Liver (tissue), 9 donors: ENCODE results near the gene MARK2. TPM values are rescaled to one million over a fixed set of nuclear protein-coding genes. Genes with fewer than 3 reads are reported as not detected.

Source experiments
- DNase-seq: peaks from one replicate; pipeline ENCODE4 v3.0.0-alpha.2; 2017; ENCODE audit warnings: low spot score
- H3K27ac ChIP-seq, 2 donors: one replicate each; pipeline ENCODE4 v1.7.0; 2013; ENCODE audit warnings: inconsistent platforms in 2 of 2, low read length in 2 of 2, control low read depth in 1 of 2, low read depth in 1 of 2, mild to moderate bottlenecking in 1 of 2
- H3K27me3 ChIP-seq, 4 donors: one replicate each; pipeline versions ENCODE4 v1.6.1 to v1.7.0; 2013; ENCODE audit warnings: low read length in 3 of 4, inconsistent platforms in 1 of 4, mild to moderate bottlenecking in 1 of 4, moderate library complexity in 1 of 4; ENCODE audit not compliant: control insufficient read depth in 4 of 4, insufficient read depth in 4 of 4
- H3K36me3 ChIP-seq, 4 donors: one replicate each; pipeline versions ENCODE4 v1.6.1 to v1.7.0; 2013; ENCODE audit warnings: low read length in 3 of 4, mild to moderate bottlenecking in 3 of 4, low read depth in 1 of 4, moderate library complexity in 1 of 4; ENCODE audit not compliant: control insufficient read depth in 4 of 4, insufficient read depth in 3 of 4
- H3K4me1 ChIP-seq, 4 donors: one replicate each; pipeline versions ENCODE4 v1.6.1 to v1.7.0; 2013; ENCODE audit warnings: low read length in 3 of 4, mild to moderate bottlenecking in 3 of 4, moderate library complexity in 1 of 4; ENCODE audit not compliant: control insufficient read depth in 4 of 4, insufficient read depth in 4 of 4
- H3K4me3 ChIP-seq, 3 donors: one replicate each; pipeline versions ENCODE4 v1.6.1 to v1.7.0; 2013; ENCODE audit warnings: low read length in 3 of 3, control low read depth in 1 of 3, low read depth in 1 of 3, mild to moderate bottlenecking in 1 of 3
- H3K9ac ChIP-seq, 2 donors: one replicate each; pipeline ENCODE4 v1.7.0; 2013; ENCODE audit warnings: low read length in 2 of 2, mild to moderate bottlenecking in 2 of 2, moderate library complexity in 2 of 2, control low read depth in 1 of 2, low read depth in 1 of 2
- H3K9me3 ChIP-seq, 4 donors: one replicate each; pipeline versions ENCODE4 v1.6.1 to v1.7.0; 2013; ENCODE audit warnings: low read length in 3 of 4; ENCODE audit not compliant: control insufficient read depth in 4 of 4
- FOXA1 ChIP-seq: IDR thresholded peaks from 2 replicates; pipeline ENCODE4 v1.6.1; 2016; ENCODE audit warnings: antibody characterized with exemption
- FOXA2 ChIP-seq: IDR thresholded peaks from 2 replicates; pipeline ENCODE4 v1.6.1; 2016; ENCODE audit warnings: antibody characterized with exemption
- GABPA ChIP-seq, 2 donors: IDR thresholded peaks in 1 of 2; conservative IDR thresholded peaks in 1 of 2; 2 replicates each; pipeline ENCODE4 v1.6.1; 2016; ENCODE audit warnings: antibody characterized with exemption in 2 of 2, mild to moderate bottlenecking in 1 of 2, moderate library complexity in 1 of 2
- HNF4A ChIP-seq, 2 donors: conservative IDR thresholded peaks; 2 replicates each; pipeline ENCODE4 v1.6.1; 2016; ENCODE audit warnings: antibody characterized with exemption in 2 of 2, mild to moderate bottlenecking in 2 of 2
- HNF4G ChIP-seq: IDR thresholded peaks from 2 replicates; pipeline ENCODE4 v1.6.1; 2016; ENCODE audit warnings: antibody characterized with exemption
- JUND ChIP-seq, 2 donors: IDR thresholded peaks; 2 replicates each; pipeline ENCODE4 v1.6.1; 2016; ENCODE audit warnings: antibody characterized with exemption in 2 of 2
- RAD21 ChIP-seq, 2 donors: IDR thresholded peaks; 2 replicates each; pipeline ENCODE4 v1.6.1; 2016; ENCODE audit warnings: antibody characterized with exemption in 2 of 2, mild to moderate bottlenecking in 2 of 2
- RXRA ChIP-seq, 2 donors: IDR thresholded peaks; 2 replicates each; pipeline ENCODE4 v1.6.1; 2017 to 2018; ENCODE audit warnings: antibody characterized with exemption in 2 of 2, mild to moderate bottlenecking in 1 of 2
- SP1 ChIP-seq: IDR thresholded peaks from 2 replicates; pipeline ENCODE4 v1.6.1; 2018; ENCODE audit warnings: antibody characterized with exemption, mild to moderate bottlenecking
- TAF1 ChIP-seq: conservative IDR thresholded peaks from 2 replicates; pipeline ENCODE4 v1.6.1; 2016; ENCODE audit warnings: antibody characterized with exemption, mild to moderate bottlenecking
- YY1 ChIP-seq: IDR thresholded peaks from 2 replicates; pipeline ENCODE4 v1.6.1; 2016; ENCODE audit warnings: antibody characterized with exemption, mild to moderate bottlenecking
- WGBS: extraction: QIAGEN DNeasy Blood & Tissue Kit; methylation state at CpG from one replicate; pipeline ENCODE4 v1.1.7; 2013; 5-methylcytosine and 5-hydroxymethylcytosine counted together
- polyA plus RNA-seq, 2 donors: library from polyadenylated mRNA; stranded (reverse) in 1 of 2; unstranded in 1 of 2; fragments of 200-250 nt in 1 of 2; fragments of >200 nt in 1 of 2; fragmentation: Nextera tagmentation in 1 of 2; extraction: Ambion mirVana in 1 of 2; gene quantifications; one replicate each; pipeline versions ENCODE4 v1.2.1 to v1.2.3, GENCODE V29; 2013 to 2015
- total RNA-seq, 2 donors: library from RNA; depleted of rRNA; stranded (reverse); fragments of >200 nt; gene quantifications; one replicate each; pipeline ENCODE4 v1.2.3, GENCODE V29; 2014
- TF ChIP-seq, protein P1 (sequence below): IDR thresholded peaks from 2 replicates; pipeline ENCODE4 v1.6.1; 2016; ENCODE audit warnings: antibody characterized with exemption
- TF ChIP-seq, protein P2 (sequence below): IDR thresholded peaks from 2 replicates; pipeline ENCODE4 v1.6.1; 2016; ENCODE audit warnings: antibody characterized with exemption
- TF ChIP-seq, protein P3 (sequence below): IDR thresholded peaks from 2 replicates; pipeline ENCODE4 v1.6.1; 2016; ENCODE audit warnings: antibody characterized with exemption
- TF ChIP-seq, protein P4 (sequence below): IDR thresholded peaks from 2 replicates; pipeline ENCODE4 v1.6.1; 2016; ENCODE audit warnings: antibody characterized with exemption, mild to moderate bottlenecking
- TF ChIP-seq, protein P5 (sequence below): fragments of 150-350 bp; IDR thresholded peaks from 2 replicates; pipeline ENCODE4 v1.5.1; 2017; ENCODE audit warnings: improper control_type of control experiment, low read depth, low read length; ENCODE audit not compliant: missing input control
- donor health status: healthy.
- donor health status: healthy.
- donor health status: healthy.
- donor health status: healthy.
- donor health status: healthy.

MARK2 gene
- total and polyA plus RNA-seq, 4 donors: 3.4 to 11.6 (median 8.0) TPM

DNA sequence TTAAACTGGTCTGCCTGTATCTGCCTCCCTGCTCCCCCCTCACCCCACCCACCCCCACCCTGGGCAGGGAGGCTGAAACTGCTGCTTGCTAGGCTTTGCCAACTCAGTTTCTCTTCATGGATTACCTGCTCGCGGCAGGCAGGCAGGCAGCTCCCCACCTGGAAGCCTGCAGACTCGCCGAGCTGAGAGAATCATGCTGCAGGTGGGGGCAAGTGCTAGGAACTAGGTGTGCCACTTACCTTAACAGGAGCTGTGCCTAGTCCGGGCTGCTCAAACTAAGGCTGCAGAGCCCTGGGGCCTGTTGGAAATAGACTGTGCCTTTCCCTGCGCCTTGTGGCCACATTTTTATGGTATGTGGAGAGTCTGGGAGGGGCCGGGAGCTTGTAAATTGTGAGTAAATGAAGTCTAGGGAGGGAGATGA lies 30.3 kb downstream of the MARK2 start (continued):
- TF ChIP-seq RXRA (IDR thresholded peaks at IDR 0.05): no peak
- TF ChIP-seq, protein P1, sequence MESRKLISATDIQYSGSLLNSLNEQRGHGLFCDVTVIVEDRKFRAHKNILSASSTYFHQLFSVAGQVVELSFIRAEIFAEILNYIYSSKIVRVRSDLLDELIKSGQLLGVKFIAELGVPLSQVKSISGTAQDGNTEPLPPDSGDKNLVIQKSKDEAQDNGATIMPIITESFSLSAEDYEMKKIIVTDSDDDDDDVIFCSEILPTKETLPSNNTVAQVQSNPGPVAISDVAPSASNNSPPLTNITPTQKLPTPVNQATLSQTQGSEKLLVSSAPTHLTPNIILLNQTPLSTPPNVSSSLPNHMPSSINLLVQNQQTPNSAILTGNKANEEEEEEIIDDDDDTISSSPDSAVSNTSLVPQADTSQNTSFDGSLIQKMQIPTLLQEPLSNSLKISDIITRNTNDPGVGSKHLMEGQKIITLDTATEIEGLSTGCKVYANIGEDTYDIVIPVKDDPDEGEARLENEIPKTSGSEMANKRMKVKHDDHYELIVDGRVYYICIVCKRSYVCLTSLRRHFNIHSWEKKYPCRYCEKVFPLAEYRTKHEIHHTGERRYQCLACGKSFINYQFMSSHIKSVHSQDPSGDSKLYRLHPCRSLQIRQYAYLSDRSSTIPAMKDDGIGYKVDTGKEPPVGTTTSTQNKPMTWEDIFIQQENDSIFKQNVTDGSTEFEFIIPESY: no peak

DNA sequence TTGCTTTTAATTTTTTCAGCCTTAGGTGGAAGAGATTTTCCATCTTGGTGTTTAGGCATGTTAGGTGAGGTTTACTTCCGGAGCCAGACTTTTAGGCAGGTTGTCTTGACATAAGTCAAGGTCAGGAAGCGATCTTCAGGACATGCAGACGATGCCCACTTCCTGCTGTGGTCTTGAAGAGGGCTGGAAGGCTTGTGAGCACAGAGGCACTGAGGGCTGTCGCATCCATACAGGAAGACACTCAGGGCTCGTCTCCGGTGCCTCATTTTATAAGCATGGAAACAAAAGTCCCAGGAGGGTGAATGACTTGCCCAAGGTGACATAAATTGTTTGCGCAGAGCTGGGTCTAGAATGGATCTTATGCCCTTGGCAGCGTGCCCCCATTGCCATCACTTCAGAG lies 30.8 kb downstream of the MARK2 start:
- no peaks in the 10 kb centered on the region for H3K36me3 ChIP-seq
- peaks cover 5 to 61% (median 45%) of the 10 kb centered on the region in 4 donors for H3K4me1 ChIP-seq
- no peak for DNase-seq
- H3K9me3 ChIP-seq: no peaks in the 10 kb centered on the region
- no peaks in the 10 kb centered on the region for H3K27me3 ChIP-seq
- H3K27ac ChIP-seq: no peak overlapping the region
- 74% methylated on average over 8 of the region's 8 CpGs for WGBS
- TF ChIP-seq YY1 (no peak), SP1 (no peak), FOXA2 (no peak), JUND (IDR thresholded peaks at IDR 0.05) (no peak), RXRA (IDR thresholded peaks at IDR 0.05) (no peak), GABPA (IDR thresholded peaks at IDR 0.05 in 1 of 2, conservative IDR thresholded peaks at IDR 0.05 in 1 of 2) (no peak), RAD21 (IDR thresholded peaks at IDR 0.05) (no peak), FOXA1 (no peak), TAF1 (no peak), HNF4G (no peak), HNF4A (conservative IDR thresholded peaks at IDR 0.05) (no peak)
- TF ChIP-seq, protein P2, sequence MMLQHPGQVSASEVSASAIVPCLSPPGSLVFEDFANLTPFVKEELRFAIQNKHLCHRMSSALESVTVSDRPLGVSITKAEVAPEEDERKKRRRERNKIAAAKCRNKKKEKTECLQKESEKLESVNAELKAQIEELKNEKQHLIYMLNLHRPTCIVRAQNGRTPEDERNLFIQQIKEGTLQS: no peak
- TF ChIP-seq, protein P3, sequence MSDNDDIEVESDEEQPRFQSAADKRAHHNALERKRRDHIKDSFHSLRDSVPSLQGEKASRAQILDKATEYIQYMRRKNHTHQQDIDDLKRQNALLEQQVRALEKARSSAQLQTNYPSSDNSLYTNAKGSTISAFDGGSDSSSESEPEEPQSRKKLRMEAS: no peak
- TF ChIP-seq, protein P4, sequence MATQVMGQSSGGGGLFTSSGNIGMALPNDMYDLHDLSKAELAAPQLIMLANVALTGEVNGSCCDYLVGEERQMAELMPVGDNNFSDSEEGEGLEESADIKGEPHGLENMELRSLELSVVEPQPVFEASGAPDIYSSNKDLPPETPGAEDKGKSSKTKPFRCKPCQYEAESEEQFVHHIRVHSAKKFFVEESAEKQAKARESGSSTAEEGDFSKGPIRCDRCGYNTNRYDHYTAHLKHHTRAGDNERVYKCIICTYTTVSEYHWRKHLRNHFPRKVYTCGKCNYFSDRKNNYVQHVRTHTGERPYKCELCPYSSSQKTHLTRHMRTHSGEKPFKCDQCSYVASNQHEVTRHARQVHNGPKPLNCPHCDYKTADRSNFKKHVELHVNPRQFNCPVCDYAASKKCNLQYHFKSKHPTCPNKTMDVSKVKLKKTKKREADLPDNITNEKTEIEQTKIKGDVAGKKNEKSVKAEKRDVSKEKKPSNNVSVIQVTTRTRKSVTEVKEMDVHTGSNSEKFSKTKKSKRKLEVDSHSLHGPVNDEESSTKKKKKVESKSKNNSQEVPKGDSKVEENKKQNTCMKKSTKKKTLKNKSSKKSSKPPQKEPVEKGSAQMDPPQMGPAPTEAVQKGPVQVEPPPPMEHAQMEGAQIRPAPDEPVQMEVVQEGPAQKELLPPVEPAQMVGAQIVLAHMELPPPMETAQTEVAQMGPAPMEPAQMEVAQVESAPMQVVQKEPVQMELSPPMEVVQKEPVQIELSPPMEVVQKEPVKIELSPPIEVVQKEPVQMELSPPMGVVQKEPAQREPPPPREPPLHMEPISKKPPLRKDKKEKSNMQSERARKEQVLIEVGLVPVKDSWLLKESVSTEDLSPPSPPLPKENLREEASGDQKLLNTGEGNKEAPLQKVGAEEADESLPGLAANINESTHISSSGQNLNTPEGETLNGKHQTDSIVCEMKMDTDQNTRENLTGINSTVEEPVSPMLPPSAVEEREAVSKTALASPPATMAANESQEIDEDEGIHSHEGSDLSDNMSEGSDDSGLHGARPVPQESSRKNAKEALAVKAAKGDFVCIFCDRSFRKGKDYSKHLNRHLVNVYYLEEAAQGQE: no peak
- TF ChIP-seq, protein P1: no peak
- TF ChIP-seq, protein P5, sequence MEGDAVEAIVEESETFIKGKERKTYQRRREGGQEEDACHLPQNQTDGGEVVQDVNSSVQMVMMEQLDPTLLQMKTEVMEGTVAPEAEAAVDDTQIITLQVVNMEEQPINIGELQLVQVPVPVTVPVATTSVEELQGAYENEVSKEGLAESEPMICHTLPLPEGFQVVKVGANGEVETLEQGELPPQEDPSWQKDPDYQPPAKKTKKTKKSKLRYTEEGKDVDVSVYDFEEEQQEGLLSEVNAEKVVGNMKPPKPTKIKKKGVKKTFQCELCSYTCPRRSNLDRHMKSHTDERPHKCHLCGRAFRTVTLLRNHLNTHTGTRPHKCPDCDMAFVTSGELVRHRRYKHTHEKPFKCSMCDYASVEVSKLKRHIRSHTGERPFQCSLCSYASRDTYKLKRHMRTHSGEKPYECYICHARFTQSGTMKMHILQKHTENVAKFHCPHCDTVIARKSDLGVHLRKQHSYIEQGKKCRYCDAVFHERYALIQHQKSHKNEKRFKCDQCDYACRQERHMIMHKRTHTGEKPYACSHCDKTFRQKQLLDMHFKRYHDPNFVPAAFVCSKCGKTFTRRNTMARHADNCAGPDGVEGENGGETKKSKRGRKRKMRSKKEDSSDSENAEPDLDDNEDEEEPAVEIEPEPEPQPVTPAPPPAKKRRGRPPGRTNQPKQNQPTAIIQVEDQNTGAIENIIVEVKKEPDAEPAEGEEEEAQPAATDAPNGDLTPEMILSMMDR: no peak
- no peak overlapping the region for H3K9ac ChIP-seq
- H3K4me3 ChIP-seq: no peak overlapping the region
